NT2/D1 (cell line): ENCODE results near the gene GGA2.

Experiments
- YY1 ChIP-seq: IDR thresholded peaks from 2 replicates; pipeline ENCODE4 v1.6.1; 2011; ENCODE audit not compliant: insufficient read length, insufficient read depth
- ZNF274 ChIP-seq: IDR thresholded peaks from 2 replicates; pipeline ENCODE4 v1.6.1; 2011; ENCODE audit warnings: mild to moderate bottlenecking, low read depth, low read length

DNA sequence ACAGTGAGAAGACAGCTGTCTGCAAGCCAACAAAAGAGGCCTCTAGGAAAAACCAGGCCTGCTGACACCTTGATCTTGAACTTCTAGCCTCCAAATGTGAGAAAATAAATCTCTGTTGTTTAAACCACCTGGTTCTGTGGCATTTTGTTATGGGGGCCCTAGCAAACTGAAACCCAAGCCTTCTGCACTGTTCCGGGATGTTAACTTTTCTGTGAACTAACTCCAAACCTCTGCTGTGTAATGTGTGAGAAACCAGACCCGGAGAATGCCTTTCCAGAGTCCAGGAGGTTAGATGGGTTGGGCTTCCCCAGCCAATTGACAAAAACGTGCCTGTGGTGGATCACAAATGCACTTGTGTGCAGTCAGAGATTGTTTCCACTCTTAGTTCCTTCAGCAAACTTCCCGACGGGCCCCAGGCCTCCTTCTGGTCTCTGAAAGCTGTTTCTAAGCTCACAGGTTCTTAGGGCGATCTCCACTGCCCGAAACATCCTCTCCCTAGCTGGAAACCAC lies 13.6 kb upstream of the GGA2 start:
- TF ChIP-seq ZNF274, result no peak
- TF ChIP-seq YY1, result no peak
